PC-3 (cell line): ENCODE results near the gene DNER. TPM values are rescaled to one million over a fixed set of nuclear protein-coding genes. Genes with fewer than 3 reads are reported as not detected.

ENCODE experiments used
- ATAC-seq: fragments of 200-7000 bp; cut with Tn5 transposase; 2 replicates; pipeline ENCODE4 v1.9.1; 2020; ENCODE audit warnings: mild to moderate bottlenecking, moderate library complexity
- BruUV-seq: library from RNA; stranded (reverse); fragments of 400-500 nt; replicated peaks from 2 replicates; lab custom pipeline; 2021; lab: Mats Ljungman, UMichigan
- CTCF ChIA-PET: fragments of 300-600 bp; sonication (Branson Sonifier 250); formaldehyde crosslinking; loops from one replicate; lab custom pipeline; 2022; ENCODE audit warnings: antibody characterized with exemption; lab: Charles Lee
- POLR2A ChIA-PET: fragments of 300-600 bp; sonication (Branson Sonifier 250); formaldehyde crosslinking; loops from one replicate; lab custom pipeline; 2022; ENCODE audit warnings: antibody characterized with exemption; ENCODE audit not compliant: unreplicated experiment; lab: Charles Lee
- DNase-seq: peaks from one replicate; pipeline ENCODE4 v3.0.0-alpha.2; 2015
- H2AFZ ChIP-seq: fragments of 300-600 bp; sonication (generic); 2 replicates; pipeline ENCODE4 v1.6.0; 2016; ENCODE audit warnings: antibody characterized with exemption, low read length
- H3F3A ChIP-seq: fragments of 300-600 bp; sonication (generic); one replicate; pipeline ENCODE4 v1.6.0; 2017; ENCODE audit warnings: antibody characterized with exemption, low read length, control low read depth, mild to moderate bottlenecking; ENCODE audit not compliant: unreplicated experiment
- H3K27ac ChIP-seq: fragments of 300-600 bp; sonication (generic); 2 replicates; pipeline ENCODE4 v1.5.1; 2016; ENCODE audit warnings: mild to moderate bottlenecking, low read length
- H3K27me3 ChIP-seq: fragments of 300-600 bp; sonication (generic); 2 replicates; pipeline ENCODE4 v1.6.1; 2016; ENCODE audit warnings: low read length, mixed read lengths
- H3K36me3 ChIP-seq: fragments of 300-600 bp; sonication (generic); 2 replicates; pipeline ENCODE4 v1.6.1; 2016; ENCODE audit warnings: low read depth, mixed run types, low read length, mixed read lengths
- H3K4me1 ChIP-seq: fragments of 300-600 bp; sonication (generic); 2 replicates; pipeline ENCODE4 v1.5.1; 2016; ENCODE audit warnings: low read length; ENCODE audit not compliant: insufficient read depth
- H3K4me2 ChIP-seq: fragments of 300-600 bp; sonication (generic); 2 replicates; pipeline ENCODE4 v1.6.0; 2016; ENCODE audit warnings: low read length
- H3K4me3 ChIP-seq: fragments of 300-600 bp; sonication (generic); 2 replicates; pipeline ENCODE4 v1.5.1; 2016; ENCODE audit warnings: mild to moderate bottlenecking, low read length, mixed read lengths
- H3K79me2 ChIP-seq: fragments of 300-600 bp; sonication (generic); 2 replicates; pipeline ENCODE4 v1.6.1; 2017; ENCODE audit warnings: low read length, mixed read lengths
- H3K9ac ChIP-seq: fragments of 300-600 bp; sonication (generic); 2 replicates; pipeline ENCODE4 v1.6.0; 2016; ENCODE audit warnings: mild to moderate bottlenecking, low read length
- H3K9me2 ChIP-seq: fragments of 300-600 bp; sonication (generic); replicated peaks from 2 replicates; pipeline ENCODE4 v1.6.1; 2016; ENCODE audit warnings: mixed run types, low read length, mixed read lengths
- H3K9me3 ChIP-seq: fragments of 300-600 bp; sonication (generic); 2 replicates; pipeline ENCODE4 v1.6.1; 2016; ENCODE audit warnings: low read length, mixed read lengths
- H4K20me1 ChIP-seq: fragments of 300-600 bp; sonication (generic); 2 replicates; pipeline ENCODE4 v1.6.1; 2016; ENCODE audit warnings: low read length, mixed read lengths
- CTCF ChIP-seq: fragments of 300-600 bp; sonication (generic); conservative IDR thresholded peaks from 2 replicates; pipeline ENCODE4 v1.5.1; 2017; ENCODE audit warnings: antibody characterized with exemption, low read depth, mild to moderate bottlenecking, low read length
- EZH2 ChIP-seq: fragments of 300-600 bp; sonication (generic); IDR thresholded peaks from one replicate; pipeline ENCODE4 v1.6.1; 2017; ENCODE audit warnings: antibody characterized with exemption, mild to moderate bottlenecking, low read length; ENCODE audit not compliant: unreplicated experiment
- EZH2phosphoT487 ChIP-seq: fragments of 300-600 bp; sonication (generic); IDR thresholded peaks from 2 replicates; pipeline ENCODE4 v1.6.1; 2018; ENCODE audit warnings: mild to moderate bottlenecking, antibody characterized with exemption, low read length, borderline replicate concordance
- intact Hi-C: fragments of 100-400 bp; cut with micrococcal nuclease; formaldehyde crosslinking; loops from 2 replicates; pipeline ENCODE4 v1.9.0; 2023
- total RNA-seq: library from RNA; depleted of rRNA; stranded (reverse); fragments of >200 nt; gene quantifications from 2 replicates; pipeline ENCODE4 v1.2.3, GENCODE V29; 2014

The DNER gene
- total RNA-seq, 1 experiment from 2014 or later: 1.1 TPM

GRCh38 chr2:229425598-229425997 lies 288.8 kb downstream of the DNER start:
- BruUV-seq: no TSS peak
- Histone ChIP-seq H2AFZ (no peak overlapping the region), H3F3A (no peaks in the 10 kb centered on the region), H3K4me1 (no peaks in the 10 kb centered on the region), H3K9me2 (no peaks in the 10 kb centered on the region; the same call in 1 of the 2 replicates), H3K9me3 (no peaks in the 10 kb centered on the region), H3K27me3 (no peaks in the 10 kb centered on the region), H3K4me2 (no peak overlapping the region), H3K27ac (no peak overlapping the region), H3K4me3 (no peak overlapping the region), H3K9ac (no peak overlapping the region), H4K20me1 (no peaks in the 10 kb centered on the region), H3K79me2 (no peaks in the 10 kb centered on the region), H3K36me3 (no peaks in the 10 kb centered on the region)
- POLR2A ChIA-PET: no interaction called here
- CTCF ChIA-PET: no interaction called here
- DNase-seq (no peak), ATAC-seq (no peak)
- intact Hi-C loops: no loop called here
- TF ChIP-seq EZH2 (no peak), EZH2phosphoT487 (no peak), CTCF (no peak)

GRCh38 chr2:229422063-229422462 lies 292.3 kb downstream of the DNER start:
- H3K27ac ChIP-seq: no peak overlapping the region
- DNase-seq (no peak), ATAC-seq (no peak)
- H3K4me3 ChIP-seq: no peak overlapping the region
- H3K9ac ChIP-seq: no peak overlapping the region
- H3K79me2 ChIP-seq: no peaks in the 10 kb centered on the region
- H3K4me1 ChIP-seq: no peaks in the 10 kb centered on the region
- H3K27me3 ChIP-seq: no peaks in the 10 kb centered on the region
- no peaks in the 10 kb centered on the region for H3F3A ChIP-seq
- no peak overlapping the region for H2AFZ ChIP-seq
- POLR2A ChIA-PET: no interaction called here
- intact Hi-C loops: no loop called here
- TF ChIP-seq EZH2: no peak
- no peak for TF ChIP-seq CTCF
- TF ChIP-seq EZH2phosphoT487: no peak
- H3K4me2 ChIP-seq: no peak overlapping the region
- BruUV-seq: no TSS peak
- H3K9me2 ChIP-seq: no peaks in the 10 kb centered on the region; the same call in 1 of the 2 replicates
- H4K20me1 ChIP-seq: no peaks in the 10 kb centered on the region
- CTCF ChIA-PET: no interaction called here
- no peaks in the 10 kb centered on the region for H3K9me3 ChIP-seq
- H3K36me3 ChIP-seq: no peaks in the 10 kb centered on the region

DNA sequence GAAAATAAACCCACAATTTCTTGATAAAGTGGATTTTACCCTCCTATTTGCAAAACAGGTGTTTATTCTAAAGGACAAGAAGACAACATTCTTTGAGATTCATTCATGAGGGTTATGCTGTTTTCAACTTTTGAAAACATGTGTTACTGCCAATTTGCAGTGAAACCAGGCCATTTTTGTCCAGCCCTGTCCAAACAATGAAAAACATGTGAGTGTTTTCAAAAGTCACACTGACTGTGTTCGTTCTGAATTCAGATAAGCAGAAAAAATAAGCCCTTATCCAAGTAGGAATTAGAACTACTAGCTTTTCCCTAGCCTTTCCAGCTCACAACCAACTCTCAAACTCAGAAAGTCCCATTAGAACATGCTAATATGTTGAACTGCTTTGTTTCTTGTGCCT lies 295.2 kb downstream of the DNER start:
- no peak overlapping the region for H3K9ac ChIP-seq
- H3K9me2 ChIP-seq: no peaks in the 10 kb centered on the region; the same call in 1 of the 2 replicates
- H2AFZ ChIP-seq: no peak overlapping the region
- ChIA-PET POLR2A (no interaction called here), CTCF (no interaction called here)
- H3K4me1 ChIP-seq: no peaks in the 10 kb centered on the region
- H3F3A ChIP-seq: no peaks in the 10 kb centered on the region
- no peaks in the 10 kb centered on the region for H4K20me1 ChIP-seq
- H3K27me3 ChIP-seq: no peaks in the 10 kb centered on the region
- no peaks in the 10 kb centered on the region for H3K36me3 ChIP-seq
- no peak overlapping the region for H3K4me3 ChIP-seq
- no TSS peak for BruUV-seq
- no peaks in the 10 kb centered on the region for H3K79me2 ChIP-seq
- ATAC-seq: no peak
- TF ChIP-seq EZH2phosphoT487 (no peak), CTCF (no peak), EZH2 (no peak)
- H3K9me3 ChIP-seq: no peaks in the 10 kb centered on the region
- intact Hi-C loops: no loop called here
- DNase-seq: no peak
- H3K27ac ChIP-seq: no peak overlapping the region
- H3K4me2 ChIP-seq: no peak overlapping the region
